ENCODE data around the gene PCDHB3.
"Not testable (repeated sequence)": the region's sequence is repeated elsewhere in the genome, so short reads cannot be mapped to it uniquely, and the experiment has no call there.

PCDHB3 gene

GRCh38 chr5:141119250-141119649, 19.0 kb downstream of the PCDHB3 start:
- FAIRE-seq = no peak
- no peak for DNase-seq (ENCODE audit: insufficient read length, low spot score)
- no peak for TF ChIP-seq POLR2A (IDR thresholded peaks at IDR 0.05; ENCODE audit: low read depth, low read length)

DNA sequence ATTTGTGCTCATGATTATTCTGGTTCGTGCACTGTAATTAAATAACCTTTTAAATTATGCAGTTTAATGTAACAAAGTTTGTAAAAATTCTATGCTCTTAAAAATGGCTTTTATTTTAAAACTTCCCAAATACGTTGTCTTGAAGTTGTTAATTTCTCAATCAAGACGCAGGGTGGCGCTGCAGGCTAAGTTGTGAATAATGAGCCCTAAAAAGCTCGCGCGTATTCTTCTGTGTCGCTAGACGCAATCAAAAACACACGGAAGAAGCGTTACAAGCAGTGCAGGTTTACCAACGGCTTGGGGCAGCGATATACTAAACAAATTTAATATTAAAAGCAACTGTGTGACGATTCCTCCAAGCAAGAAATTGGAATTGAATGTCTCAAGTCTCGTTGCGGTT, 21.3 kb downstream of the PCDHB3 start, which contains the start of gene PCDHB4:
Gene PCDHB4, plus strand, starts transcription at position 256 of the 400 bp plus-strand sequence. CDS start 181 bp downstream, outside the sequence.
- FAIRE-seq (no peak), DNase-seq (ENCODE audit: insufficient read length, low spot score) (no peak)
- TF ChIP-seq POLR2A (IDR thresholded peaks at IDR 0.05; ENCODE audit: low read depth, low read length) = no peak

GRCh38 chr5:141121985-141122384, 21.7 kb downstream of the PCDHB3 start:
- no peak for TF ChIP-seq POLR2A (IDR thresholded peaks at IDR 0.05; ENCODE audit: low read depth, low read length)
- FAIRE-seq = no peak

DNA sequence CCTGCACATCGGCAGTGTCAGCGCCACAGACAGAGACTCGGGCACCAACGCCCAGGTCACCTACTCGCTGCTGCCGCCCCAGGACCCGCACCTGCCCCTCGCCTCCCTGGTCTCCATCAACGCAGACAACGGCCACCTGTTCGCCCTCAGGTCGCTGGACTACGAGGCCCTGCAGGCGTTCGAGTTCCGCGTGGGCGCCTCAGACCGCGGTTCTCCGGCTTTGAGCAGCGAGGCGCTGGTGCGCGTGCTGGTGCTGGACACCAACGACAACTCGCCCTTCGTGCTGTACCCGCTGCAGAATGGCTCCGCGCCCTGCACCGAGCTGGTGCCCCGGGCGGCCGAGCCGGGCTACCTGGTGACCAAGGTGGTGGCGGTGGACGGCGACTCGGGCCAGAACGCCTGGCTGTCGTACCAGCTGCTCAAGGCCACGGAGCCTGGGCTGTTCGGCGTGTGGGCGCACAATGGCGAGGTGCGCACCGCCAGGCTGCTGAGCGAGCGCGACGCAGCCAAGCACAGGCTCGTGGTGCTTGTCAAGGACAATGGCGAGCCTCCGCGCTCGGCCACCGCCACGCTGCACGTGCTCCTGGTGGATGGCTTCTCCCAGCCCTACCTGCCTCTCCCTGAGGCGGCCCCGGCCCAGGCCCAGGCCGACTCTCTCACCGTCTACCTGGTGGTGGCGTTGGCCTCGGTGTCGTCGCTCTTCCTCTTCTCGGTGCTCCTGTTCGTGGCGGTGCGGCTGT, 23.3 kb downstream of the PCDHB3 start:
- not testable (repeated sequence) for DNase-seq (ENCODE audit: insufficient read length, low spot score); FAIRE-seq

More at GRCh38 chr5:141121985-141122384, 21.7 kb downstream of the PCDHB3 start:
- no peak for DNase-seq (ENCODE audit: insufficient read length, low spot score)

DNA sequence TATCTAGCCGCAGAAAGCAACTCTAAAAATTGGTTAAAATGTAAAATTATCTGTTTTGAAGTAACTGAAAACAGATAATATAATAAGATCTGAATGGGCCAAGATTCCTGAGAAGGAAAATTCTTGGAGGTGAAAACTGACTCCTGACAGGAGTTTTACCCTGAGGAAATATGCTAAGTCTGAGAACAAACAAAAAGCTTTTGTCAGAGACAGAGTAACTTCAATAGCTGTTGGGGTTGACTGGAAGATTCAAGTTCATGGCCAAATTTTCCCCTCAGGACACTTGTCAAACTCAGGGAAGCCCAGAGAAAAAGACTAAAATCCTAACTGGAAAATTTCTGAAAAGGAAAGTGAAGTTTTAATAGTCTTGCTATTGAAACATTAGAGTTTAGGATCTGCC, 27.0 kb downstream of the PCDHB3 start:
- FAIRE-seq (no peak), DNase-seq (ENCODE audit: insufficient read length, low spot score) (no peak)
- TF ChIP-seq POLR2A (IDR thresholded peaks at IDR 0.05; ENCODE audit: low read depth, low read length) = no peak

DNA sequence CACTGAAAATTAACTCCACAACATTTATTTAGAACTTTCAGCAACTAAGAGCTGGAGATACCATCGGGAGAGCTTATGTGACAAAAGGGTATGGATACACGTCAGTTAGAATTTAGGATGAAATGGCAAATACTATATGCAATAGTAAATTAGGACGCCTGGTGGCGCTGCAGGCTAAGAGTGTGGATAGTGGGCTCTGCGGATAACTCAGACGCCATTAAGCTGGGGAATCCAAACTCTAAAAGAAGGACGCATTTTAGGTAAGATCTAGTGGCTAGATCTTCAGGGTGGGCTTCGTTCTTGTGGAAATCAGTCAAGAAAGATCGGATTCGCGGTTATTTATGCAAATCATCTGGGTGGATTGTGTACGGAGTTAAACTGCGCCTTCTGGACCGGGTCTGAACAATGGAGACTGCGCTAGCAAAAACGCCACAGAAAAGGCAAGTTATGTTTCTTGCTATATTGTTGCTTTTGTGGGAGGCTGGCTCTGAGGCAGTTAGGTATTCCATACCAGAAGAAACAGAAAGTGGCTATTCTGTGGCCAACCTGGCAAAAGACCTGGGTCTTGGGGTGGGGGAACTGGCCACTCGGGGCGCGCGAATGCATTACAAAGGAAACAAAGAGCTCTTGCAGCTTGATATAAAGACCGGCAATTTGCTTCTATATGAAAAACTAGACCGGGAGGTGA, 34.9 kb downstream of the PCDHB3 start, which contains the start of gene PCDHB5:
Gene PCDHB5, plus strand, starts transcription at position 177 of the 688 bp plus-strand sequence. Its CDS starts 229 bp downstream, at position 406.
- TF ChIP-seq POLR2A (IDR thresholded peaks at IDR 0.05; ENCODE audit: low read depth, low read length) = no peak
- DNase-seq (ENCODE audit: insufficient read length, low spot score) (peak; percentile 35), FAIRE-seq (peak; percentile 89)

- FAIRE-seq (no peak), DNase-seq (ENCODE audit: insufficient read length, low spot score) (no peak)
- TF ChIP-seq POLR2A (IDR thresholded peaks at IDR 0.05; ENCODE audit: low read depth, low read length) = no peak
Observed at GRCh38 chr5:141135718-141136266, 35.5 kb downstream of the PCDHB3 start.

GRCh38 chr5:141137346-141137745, 37.1 kb downstream of the PCDHB3 start:
- FAIRE-seq; DNase-seq (ENCODE audit: insufficient read length, low spot score): not testable (repeated sequence)

DNA sequence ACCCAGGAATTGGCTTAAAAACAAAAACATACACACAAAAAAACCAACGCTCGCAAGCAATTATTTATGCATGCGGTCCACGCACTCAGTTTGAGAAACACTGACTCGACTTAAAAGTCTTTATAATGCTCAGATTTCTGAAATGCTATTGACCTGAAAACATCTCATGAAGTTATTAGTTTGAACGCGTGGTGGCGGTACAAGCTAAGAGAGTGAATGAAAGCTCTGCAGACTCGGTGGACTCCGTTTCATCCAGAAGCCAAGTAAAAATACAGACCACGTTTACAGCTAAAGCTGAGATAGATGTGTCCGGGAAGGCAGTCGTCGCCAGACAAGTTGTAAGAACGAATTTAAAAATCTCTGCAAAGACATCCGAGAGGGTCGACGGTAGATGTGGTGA, 49.5 kb downstream of the PCDHB3 start, which contains the start of gene PCDHB6:
Gene PCDHB6, plus strand, starts transcription at position 246 of the 400 bp plus-strand sequence. CDS start 201 bp downstream, outside the sequence.
- no peak for TF ChIP-seq POLR2A (IDR thresholded peaks at IDR 0.05; ENCODE audit: low read depth, low read length)
- FAIRE-seq (no peak), DNase-seq (ENCODE audit: insufficient read length, low spot score) (no peak)

DNA sequence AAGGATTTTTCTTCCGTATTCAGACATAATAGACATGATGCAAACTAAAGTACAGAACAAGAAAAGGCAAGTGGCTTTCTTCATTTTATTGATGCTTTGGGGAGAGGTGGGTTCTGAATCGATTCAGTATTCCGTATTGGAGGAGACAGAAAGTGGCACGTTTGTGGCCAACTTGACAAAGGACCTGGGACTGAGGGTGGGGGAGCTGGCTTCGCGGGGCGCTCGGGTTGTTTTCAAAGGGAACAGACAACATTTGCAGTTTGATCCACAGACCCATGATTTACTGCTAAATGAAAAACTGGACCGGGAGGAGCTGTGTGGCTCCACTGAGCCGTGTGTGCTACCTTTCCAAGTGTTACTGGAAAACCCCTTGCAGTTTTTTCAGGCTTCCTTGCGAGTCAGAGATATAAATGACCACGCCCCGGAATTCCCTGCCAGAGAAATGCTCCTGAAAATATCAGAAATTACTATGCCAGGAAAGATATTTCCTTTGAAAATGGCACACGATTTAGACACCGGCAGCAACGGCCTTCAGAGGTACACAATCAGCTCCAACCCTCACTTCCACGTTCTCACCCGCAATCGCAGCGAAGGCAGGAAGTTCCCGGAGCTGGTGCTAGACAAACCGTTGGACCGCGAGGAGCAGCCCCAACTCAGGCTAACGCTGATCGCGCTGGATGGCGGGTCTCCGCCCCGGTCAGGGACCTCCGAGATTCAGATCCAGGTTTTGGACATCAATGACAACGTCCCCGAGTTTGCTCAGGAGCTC, 50.1 kb downstream of the PCDHB3 start:
- no peak for TF ChIP-seq POLR2A (IDR thresholded peaks at IDR 0.05; ENCODE audit: low read depth, low read length)
- no peak for DNase-seq (ENCODE audit: insufficient read length, low spot score)
- no peak for FAIRE-seq

DNA sequence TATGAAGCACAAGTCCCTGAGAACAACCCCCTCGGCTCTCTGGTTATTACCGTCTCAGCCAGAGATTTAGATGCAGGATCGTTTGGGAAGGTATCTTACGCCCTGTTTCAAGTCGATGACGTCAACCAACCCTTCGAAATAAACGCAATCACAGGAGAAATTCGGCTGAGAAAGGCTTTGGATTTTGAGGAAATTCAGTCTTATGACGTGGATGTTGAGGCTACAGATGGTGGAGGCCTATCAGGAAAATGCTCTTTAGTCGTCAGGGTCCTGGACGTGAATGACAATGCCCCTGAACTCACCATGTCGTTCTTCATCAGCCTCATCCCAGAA, 50.7 kb downstream of the PCDHB3 start:
- DNase-seq (ENCODE audit: insufficient read length, low spot score) (no peak), FAIRE-seq (no peak)
- no peak for TF ChIP-seq POLR2A (IDR thresholded peaks at IDR 0.05; ENCODE audit: low read depth, low read length)

DNA sequence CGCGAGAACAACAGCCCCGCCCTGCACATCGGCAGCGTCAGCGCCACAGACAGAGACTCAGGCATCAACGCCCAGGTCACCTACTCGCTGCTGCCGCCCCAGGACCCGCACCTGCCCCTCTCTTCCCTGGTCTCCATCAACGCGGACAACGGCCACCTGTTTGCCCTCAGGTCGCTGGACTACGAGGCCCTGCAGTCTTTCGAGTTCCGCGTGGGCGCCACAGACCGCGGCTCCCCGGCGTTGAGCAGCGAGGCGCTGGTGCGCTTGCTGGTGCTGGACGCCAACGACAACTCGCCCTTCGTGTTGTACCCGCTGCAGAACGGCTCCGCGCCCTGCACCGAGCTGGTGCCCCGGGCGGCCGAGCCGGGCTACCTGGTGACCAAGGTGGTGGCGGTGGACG, 51.4 kb downstream of the PCDHB3 start:
- DNase-seq (ENCODE audit: insufficient read length, low spot score); FAIRE-seq: not testable (repeated sequence)

DNA sequence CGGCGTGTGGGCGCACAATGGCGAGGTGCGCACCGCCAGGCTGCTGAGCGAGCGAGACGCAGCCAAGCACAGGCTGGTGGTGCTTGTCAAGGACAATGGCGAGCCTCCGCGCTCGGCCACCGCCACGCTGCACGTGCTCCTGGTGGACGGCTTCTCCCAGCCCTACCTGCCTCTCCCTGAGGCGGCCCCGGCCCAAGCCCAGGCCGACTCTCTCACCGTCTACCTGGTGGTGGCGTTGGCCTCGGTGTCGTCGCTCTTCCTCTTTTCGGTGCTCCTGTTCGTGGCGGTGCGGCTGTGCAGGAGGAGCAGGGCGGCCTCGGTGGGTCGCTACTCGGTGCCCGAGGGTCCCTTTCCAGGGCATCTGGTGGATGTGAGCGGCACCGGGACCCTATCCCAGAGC, 51.8 kb downstream of the PCDHB3 start:
- not testable (repeated sequence) for FAIRE-seq; DNase-seq (ENCODE audit: insufficient read length, low spot score)

Measured in H54 (cell line).